HK-2 (cell line): Measurements from ENCODE around the gene CD8A.

Experiments used
- DNase-seq: peaks from one replicate; pipeline ENCODE4 v3.0.0-alpha.2; 2018; ENCODE audit not compliant: unreplicated experiment

The CD8A gene

GRCh38 chr2:86808315-86809161 is 17.8 kb upstream of the CD8A start:
- DNase-seq = peak; percentile 93

GRCh38 chr2:86807468-86808275 is 17.0 kb upstream of the CD8A start:
- DNase-seq = peak; percentile 39

- no peak for DNase-seq
Observed at GRCh38 chr2:86807133-86807467, 16.4 kb upstream of the CD8A start.

- DNase-seq = no peak
Observed at GRCh38 chr2:86806059-86806857, 15.5 kb upstream of the CD8A start.

- DNase-seq = no peak
Observed at GRCh38 chr2:86800856-86801567, 10.3 kb upstream of the CD8A start.

GRCh38 chr2:86794861-86795260 is 4.1 kb upstream of the CD8A start:
- no peak for DNase-seq

- DNase-seq = no peak
Observed at GRCh38 chr2:86793752-86794151, 3.0 kb upstream of the CD8A start.

- no peak for DNase-seq
Observed at GRCh38 chr2:86791573-86791972, 860 bp upstream of the CD8A start.

GRCh38 chr2:86790134-86790675 is 508 bp downstream of the CD8A start:
- no peak for DNase-seq

GRCh38 chr2:86789687-86790133 is 1.0 kb downstream of the CD8A start:
- no peak for DNase-seq

- DNase-seq = no peak
Observed at GRCh38 chr2:86788881-86789686, 1.6 kb downstream of the CD8A start.

- DNase-seq = no peak
Observed at GRCh38 chr2:86788165-86788564, 2.5 kb downstream of the CD8A start.

GRCh38 chr2:86787736-86788135 is 3.0 kb downstream of the CD8A start:
- no peak for DNase-seq

- no peak for DNase-seq
Observed at GRCh38 chr2:86786001-86786536, 4.6 kb downstream of the CD8A start.

GRCh38 chr2:86785456-86785855 is 5.3 kb downstream of the CD8A start:
- DNase-seq = no peak

- DNase-seq = no peak
Observed at GRCh38 chr2:86783615-86784339, 6.9 kb downstream of the CD8A start.

GRCh38 chr2:86782748-86783147 is 8.0 kb downstream of the CD8A start:
- no peak for DNase-seq

GRCh38 chr2:86781363-86781762 is 9.3 kb downstream of the CD8A start:
- DNase-seq = no peak

GRCh38 chr2:86779971-86780370 is 10.7 kb downstream of the CD8A start:
- no peak for DNase-seq
